GM12878 (cell line): ENCODE results near the gene AP2B1. TPM values are rescaled to one million over a fixed set of nuclear protein-coding genes. Genes with fewer than 3 reads are reported as not detected.

Experiments used
- ATAC-seq: fragments of 200-7000 bp; cut with Tn5 transposase; 3 replicates; pipeline ENCODE4 v1.9.1; 2020; ENCODE audit warnings: mild to moderate bottlenecking, moderate library complexity
- BruUV-seq: library from RNA; stranded (reverse); fragments of 400-500 nt; replicated peaks from 2 replicates; lab custom pipeline; 2021; lab: Mats Ljungman, UMichigan
- CTCF ChIA-PET: fragments of 300-600 bp; sonication (Branson Sonifier 250); formaldehyde crosslinking; extraction: SDS; loops from one replicate; lab custom pipeline; 2021; ENCODE audit warnings: inconsistent platforms; lab: Yijun Ruan, JAX
- POLR2A ChIA-PET: fragments of 350-600 bp; formaldehyde crosslinking; extraction: SDS; loops from one replicate; lab custom pipeline; 2021; ENCODE audit warnings: inconsistent platforms; lab: Charles Lee
- RAD21 ChIA-PET: fragments of 300-600 bp; sonication (Branson Sonifier 250); formaldehyde crosslinking; loops from one replicate; lab custom pipeline; 2023; ENCODE audit warnings: antibody characterized with exemption; ENCODE audit not compliant: unreplicated experiment; lab: Charles Lee
- SMC1A ChIA-PET: fragments of 300-600 bp; sonication (Branson Sonifier 250); formaldehyde crosslinking; loops from one replicate; lab custom pipeline; 2023; ENCODE audit not compliant: unreplicated experiment, uncharacterized antibody; lab: Charles Lee
- DNase-seq: peaks from one replicate; pipeline ENCODE4 v3.0.0-alpha.2; 2011; ENCODE audit warnings: low read depth, low spot score
- FAIRE-seq: peaks from 3 replicates; lab custom pipeline; 2011; peaks lifted over from hg19 to GRCh38; lab: Jason Lieb, UNC
- H2AFZ ChIP-seq: 2 replicates; pipeline ENCODE4 v1.6.0; 2011; ENCODE audit warnings: low read depth, low read length, control low read depth; ENCODE audit not compliant: control insufficient read depth
- H3K27ac ChIP-seq: 2 replicates; pipeline ENCODE4 v1.5.1; 2011; ENCODE audit warnings: control low read depth; ENCODE audit not compliant: control insufficient read depth, insufficient read depth
- H3K27me3 ChIP-seq, 2 experiments: replicated peaks in 1 of 2; 2 replicates each; pipeline versions ENCODE4 v1.6.0 to v1.6.1; 2011; ENCODE audit warnings: low read length in 1 of 2; ENCODE audit not compliant: control insufficient read depth in 2 of 2, insufficient read depth in 2 of 2
- H3K36me3 ChIP-seq, 2 experiments: 2 replicates each; pipeline ENCODE4 v1.5.1; 2011; ENCODE audit warnings: low read length in 1 of 2; ENCODE audit not compliant: control insufficient read depth in 2 of 2, insufficient read depth in 2 of 2
- H3K4me1 ChIP-seq: 2 replicates; pipeline ENCODE4 v1.6.1; 2011; ENCODE audit warnings: mild to moderate bottlenecking, low read length, moderate library complexity, mixed read lengths; ENCODE audit not compliant: control insufficient read depth, insufficient read depth
- H3K4me2 ChIP-seq: 2 replicates; pipeline ENCODE4 v1.6.0; 2011; ENCODE audit warnings: control low read depth; ENCODE audit not compliant: control insufficient read depth, insufficient read depth
- H3K4me3 ChIP-seq: fragments of 200-600 bp; sonication (generic); 2 replicates; pipeline ENCODE4 v1.5.1; 2016
- H3K79me2 ChIP-seq: 2 replicates; pipeline ENCODE4 v1.6.0; 2011; ENCODE audit warnings: low read length; ENCODE audit not compliant: control insufficient read depth, insufficient read depth
- H3K9ac ChIP-seq: 2 replicates; pipeline ENCODE4 v1.8.0; 2011; ENCODE audit warnings: low read length, control low read depth, mixed read lengths; ENCODE audit not compliant: control insufficient read depth, insufficient read depth
- H3K9me3 ChIP-seq: replicated peaks from 3 replicates; pipeline ENCODE4 v1.5.1; 2011; ENCODE audit warnings: mild to moderate bottlenecking, low read length; ENCODE audit not compliant: control insufficient read depth, insufficient read depth
- H4K20me1 ChIP-seq: 2 replicates; pipeline ENCODE4 v1.6.0; 2011; ENCODE audit not compliant: control insufficient read depth, insufficient read depth
- BCL11A ChIP-seq: IDR thresholded peaks from 2 replicates; pipeline ENCODE4 v1.6.1; 2011; ENCODE audit warnings: low read depth, low read length
- EP300 ChIP-seq, 2 experiments: fragments of 150-350 bp in 1 of 2; IDR thresholded peaks; 2 replicates each; pipeline ENCODE4 v1.6.1; 2011 to 2012; ENCODE audit warnings: low read depth in 2 of 2, low read length in 2 of 2, borderline replicate concordance in 1 of 2, improper control_type of control experiment in 1 of 2, inconsistent platforms in 1 of 2; ENCODE audit not compliant: control insufficient read depth in 1 of 2
- KLF5 ChIP-seq: fragments of 450-650 bp; IDR thresholded peaks from 2 replicates; pipeline ENCODE4 v1.6.1; 2014; ENCODE audit warnings: mild to moderate bottlenecking; ENCODE audit not compliant: partially characterized antibody
- LARP7 ChIP-seq: fragments of 450-650 bp; IDR thresholded peaks from 2 replicates; pipeline ENCODE4 v1.6.1; 2017; ENCODE audit warnings: mild to moderate bottlenecking
- NFYA ChIP-seq: IDR thresholded peaks from 2 replicates; pipeline ENCODE4 v1.6.1; 2011; ENCODE audit warnings: low read depth, mild to moderate bottlenecking, low read length, improper control_type of control experiment, borderline replicate concordance
- RELA ChIP-seq: fragments of 450-650 bp; IDR thresholded peaks from 2 replicates; pipeline ENCODE4 v1.8.0; 2014; ENCODE audit warnings: borderline replicate concordance; ENCODE audit not compliant: partially characterized antibody
- RFX5 ChIP-seq: IDR thresholded peaks from 2 replicates; pipeline ENCODE4 v1.6.1; 2011; ENCODE audit warnings: low read depth, low read length, improper control_type of control experiment
- STAT1 ChIP-seq: fragments of 450-650 bp; conservative IDR thresholded peaks from 2 replicates; pipeline ENCODE4 v1.6.1; 2014; ENCODE audit warnings: antibody characterized with exemption, mild to moderate bottlenecking
- SUPT20H ChIP-seq: IDR thresholded peaks from 2 replicates; pipeline ENCODE4 v1.6.1; 2011; ENCODE audit warnings: low read depth, mild to moderate bottlenecking, low read length, moderate library complexity, borderline replicate concordance; ENCODE audit not compliant: control insufficient read depth
- SUZ12 ChIP-seq: fragments of 200-600 bp; sonication (generic); IDR thresholded peaks from one replicate; pipeline ENCODE4 v1.6.1; 2018; ENCODE audit warnings: antibody characterized with exemption, mild to moderate bottlenecking; ENCODE audit not compliant: unreplicated experiment
- ZZZ3 ChIP-seq: IDR thresholded peaks from 2 replicates; pipeline ENCODE4 v1.6.1; 2011; ENCODE audit warnings: low read depth; ENCODE audit not compliant: control insufficient read depth, insufficient read length
- WGBS: methylation state at CpG from one replicate; pipeline ENCODE4 v1.1.6; 2016; ENCODE audit warnings: low lambda C conversion rate; ENCODE audit not compliant: insufficient replicate concordance, insufficient coverage; ENCODE audit errors: missing lambda C conversion rate; 5-methylcytosine and 5-hydroxymethylcytosine counted together
- in situ Hi-C: fragments of 300-500 bp; cut with MboI; formaldehyde crosslinking; loops from 9 replicates; pipeline ENCODE4 v1.14.3; 2018; ENCODE audit warnings: mixed read lengths
- intact Hi-C: fragments of 100-400 bp; cut with micrococcal nuclease; formaldehyde crosslinking; loops from one replicate; pipeline ENCODE4 v1.14.2; 2022; ENCODE audit not compliant: unreplicated experiment
- polyA plus RNA-seq, 11 experiments: library from polyadenylated mRNA; depleted of rRNA in 4 of 11; unstranded in 6 of 11; stranded (reverse) in 5 of 11; fragments of >200 nt; fragmentation: Nextera tagmentation in 4 of 11; fragmentation: Illumina TruSeq in 1 of 11; extraction: Ambion mirVana in 4 of 11; extraction: Trizol in 1 of 11; gene quantifications; 1 replicate in 1 of 11; 2 replicates in 10 of 11; pipeline versions ENCODE4 v1.2.1 to v1.2.3, GENCODE V29; 2011 to 2016; ENCODE audit warnings: inconsistent platforms in 2 of 11, missing spikeins in 2 of 11, low read depth in 1 of 11
- total RNA-seq, 4 experiments: library from RNA; depleted of rRNA in 3 of 4; stranded (reverse); fragments of >200 nt in 3 of 4; fragmentation: Illumina TruSeq in 1 of 4; extraction: Trizol in 1 of 4; gene quantifications; 2 replicates each; pipeline versions ENCODE4 v1.2.1 to v1.2.3, GENCODE V29; 2013 to 2021
- TF ChIP-seq, protein P1 (sequence below): fragments of 450-650 bp; IDR thresholded peaks from 2 replicates; pipeline ENCODE4 v1.6.1; 2014; ENCODE audit warnings: mild to moderate bottlenecking
- TF ChIP-seq, protein P2 (sequence below): fragments of 450-650 bp; formaldehyde crosslinking; IDR thresholded peaks from 2 replicates; pipeline ENCODE4 v1.5.0; 2022; ENCODE audit warnings: mild to moderate bottlenecking, missing genetic modification characterization
- TF ChIP-seq, protein P3 (sequence below): IDR thresholded peaks from 2 replicates; pipeline ENCODE4 v1.6.1; 2012; ENCODE audit warnings: low read length, inconsistent platforms
- TF ChIP-seq, protein P4 (sequence below): fragments of 450-650 bp; IDR thresholded peaks from 2 replicates; pipeline ENCODE4 v1.6.1; 2017; ENCODE audit warnings: mild to moderate bottlenecking, moderate library complexity

The AP2B1 gene
- total and polyA plus RNA-seq, 10 of the 15 experiments (the other 5 are each of a cell fraction or from before 2014, with no cell fraction given), result 18.6 to 112 (median 53.9) TPM

DNA sequence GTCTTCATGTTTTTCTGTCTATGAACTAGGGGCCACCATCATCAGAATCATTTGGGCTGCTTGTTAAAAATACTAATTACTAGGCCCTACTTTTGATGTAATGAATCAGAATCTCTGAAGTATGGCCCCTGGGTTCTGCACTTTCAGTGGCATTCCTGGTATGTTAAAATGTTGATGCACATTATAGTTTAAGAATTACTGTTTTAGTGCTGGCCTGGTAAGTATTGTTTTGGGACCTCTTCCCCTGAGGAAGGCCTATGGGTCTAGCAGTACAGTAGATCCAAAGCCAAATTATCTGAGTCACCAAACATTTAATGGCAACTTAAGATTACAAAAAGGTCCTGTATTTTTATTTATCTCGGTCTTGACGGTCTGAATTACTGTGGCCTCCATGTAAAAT lies 58.8 kb downstream of the AP2B1 start:
- intact Hi-C loops (no loop called here), in situ Hi-C loops (no loop called here)
- H3K27me3 ChIP-seq, result no peaks in the 10 kb centered on the region
- 50% methylated on average over 2 of the region's 2 CpGs for WGBS
- ATAC-seq (no peak), FAIRE-seq (no peak), DNase-seq (no peak)
- H3K27ac ChIP-seq, result no peak overlapping the region
- H3K4me1 ChIP-seq, result no peaks in the 10 kb centered on the region
- no peak overlapping the region for H3K9ac ChIP-seq
- no peak overlapping the region for H3K4me2 ChIP-seq
- H3K4me3 ChIP-seq, result no peak overlapping the region
- CTCF ChIA-PET, result no interaction called here
- H4K20me1 ChIP-seq, result no peaks in the 10 kb centered on the region
- no TSS peak for BruUV-seq
- H3K9me3 ChIP-seq, result no peaks in the 10 kb centered on the region
- SMC1A ChIA-PET, result no interaction called here
- H2AFZ ChIP-seq, result no peak overlapping the region
- peaks cover 7 to 14% of the 10 kb centered on the region in 2 experiments for H3K36me3 ChIP-seq
- POLR2A ChIA-PET, result no interaction called here
- RAD21 ChIA-PET, result no interaction called here
- H3K79me2 ChIP-seq, result no peaks in the 10 kb centered on the region
- TF ChIP-seq STAT1 (no peak), ZZZ3 (no peak), NFYA (no peak), BCL11A (no peak), RELA (no peak), SUPT20H (no peak), SUZ12 (no peak), LARP7 (no peak), KLF5 (no peak), RFX5 (no peak), EP300 (IDR thresholded peaks at IDR 0.05; ENCODE audit: borderline replicate concordance in 1 of 2, control insufficient read depth in 1 of 2, low read depth in 2 of 2, low read length in 2 of 2) (no peak)
- TF ChIP-seq, protein P1, sequence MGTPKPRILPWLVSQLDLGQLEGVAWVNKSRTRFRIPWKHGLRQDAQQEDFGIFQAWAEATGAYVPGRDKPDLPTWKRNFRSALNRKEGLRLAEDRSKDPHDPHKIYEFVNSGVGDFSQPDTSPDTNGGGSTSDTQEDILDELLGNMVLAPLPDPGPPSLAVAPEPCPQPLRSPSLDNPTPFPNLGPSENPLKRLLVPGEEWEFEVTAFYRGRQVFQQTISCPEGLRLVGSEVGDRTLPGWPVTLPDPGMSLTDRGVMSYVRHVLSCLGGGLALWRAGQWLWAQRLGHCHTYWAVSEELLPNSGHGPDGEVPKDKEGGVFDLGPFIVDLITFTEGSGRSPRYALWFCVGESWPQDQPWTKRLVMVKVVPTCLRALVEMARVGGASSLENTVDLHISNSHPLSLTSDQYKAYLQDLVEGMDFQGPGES, result no peak
- TF ChIP-seq, protein P2, sequence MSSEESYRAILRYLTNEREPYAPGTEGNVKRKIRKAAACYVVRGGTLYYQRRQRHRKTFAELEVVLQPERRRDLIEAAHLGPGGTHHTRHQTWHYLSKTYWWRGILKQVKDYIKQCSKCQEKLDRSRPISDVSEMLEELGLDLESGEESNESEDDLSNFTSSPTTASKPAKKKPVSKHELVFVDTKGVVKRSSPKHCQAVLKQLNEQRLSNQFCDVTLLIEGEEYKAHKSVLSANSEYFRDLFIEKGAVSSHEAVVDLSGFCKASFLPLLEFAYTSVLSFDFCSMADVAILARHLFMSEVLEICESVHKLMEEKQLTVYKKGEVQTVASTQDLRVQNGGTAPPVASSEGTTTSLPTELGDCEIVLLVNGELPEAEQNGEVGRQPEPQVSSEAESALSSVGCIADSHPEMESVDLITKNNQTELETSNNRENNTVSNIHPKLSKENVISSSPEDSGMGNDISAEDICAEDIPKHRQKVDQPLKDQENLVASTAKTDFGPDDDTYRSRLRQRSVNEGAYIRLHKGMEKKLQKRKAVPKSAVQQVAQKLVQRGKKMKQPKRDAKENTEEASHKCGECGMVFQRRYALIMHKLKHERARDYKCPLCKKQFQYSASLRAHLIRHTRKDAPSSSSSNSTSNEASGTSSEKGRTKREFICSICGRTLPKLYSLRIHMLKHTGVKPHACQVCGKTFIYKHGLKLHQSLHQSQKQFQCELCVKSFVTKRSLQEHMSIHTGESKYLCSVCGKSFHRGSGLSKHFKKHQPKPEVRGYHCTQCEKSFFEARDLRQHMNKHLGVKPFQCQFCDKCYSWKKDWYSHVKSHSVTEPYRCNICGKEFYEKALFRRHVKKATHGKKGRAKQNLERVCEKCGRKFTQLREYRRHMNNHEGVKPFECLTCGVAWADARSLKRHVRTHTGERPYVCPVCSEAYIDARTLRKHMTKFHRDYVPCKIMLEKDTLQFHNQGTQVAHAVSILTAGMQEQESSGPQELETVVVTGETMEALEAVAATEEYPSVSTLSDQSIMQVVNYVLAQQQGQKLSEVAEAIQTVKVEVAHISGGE (CRISPR knock-in tag), result no peak
- TF ChIP-seq, protein P3, sequence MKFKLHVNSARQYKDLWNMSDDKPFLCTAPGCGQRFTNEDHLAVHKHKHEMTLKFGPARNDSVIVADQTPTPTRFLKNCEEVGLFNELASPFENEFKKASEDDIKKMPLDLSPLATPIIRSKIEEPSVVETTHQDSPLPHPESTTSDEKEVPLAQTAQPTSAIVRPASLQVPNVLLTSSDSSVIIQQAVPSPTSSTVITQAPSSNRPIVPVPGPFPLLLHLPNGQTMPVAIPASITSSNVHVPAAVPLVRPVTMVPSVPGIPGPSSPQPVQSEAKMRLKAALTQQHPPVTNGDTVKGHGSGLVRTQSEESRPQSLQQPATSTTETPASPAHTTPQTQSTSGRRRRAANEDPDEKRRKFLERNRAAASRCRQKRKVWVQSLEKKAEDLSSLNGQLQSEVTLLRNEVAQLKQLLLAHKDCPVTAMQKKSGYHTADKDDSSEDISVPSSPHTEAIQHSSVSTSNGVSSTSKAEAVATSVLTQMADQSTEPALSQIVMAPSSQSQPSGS, result no peak
- TF ChIP-seq, protein P4, sequence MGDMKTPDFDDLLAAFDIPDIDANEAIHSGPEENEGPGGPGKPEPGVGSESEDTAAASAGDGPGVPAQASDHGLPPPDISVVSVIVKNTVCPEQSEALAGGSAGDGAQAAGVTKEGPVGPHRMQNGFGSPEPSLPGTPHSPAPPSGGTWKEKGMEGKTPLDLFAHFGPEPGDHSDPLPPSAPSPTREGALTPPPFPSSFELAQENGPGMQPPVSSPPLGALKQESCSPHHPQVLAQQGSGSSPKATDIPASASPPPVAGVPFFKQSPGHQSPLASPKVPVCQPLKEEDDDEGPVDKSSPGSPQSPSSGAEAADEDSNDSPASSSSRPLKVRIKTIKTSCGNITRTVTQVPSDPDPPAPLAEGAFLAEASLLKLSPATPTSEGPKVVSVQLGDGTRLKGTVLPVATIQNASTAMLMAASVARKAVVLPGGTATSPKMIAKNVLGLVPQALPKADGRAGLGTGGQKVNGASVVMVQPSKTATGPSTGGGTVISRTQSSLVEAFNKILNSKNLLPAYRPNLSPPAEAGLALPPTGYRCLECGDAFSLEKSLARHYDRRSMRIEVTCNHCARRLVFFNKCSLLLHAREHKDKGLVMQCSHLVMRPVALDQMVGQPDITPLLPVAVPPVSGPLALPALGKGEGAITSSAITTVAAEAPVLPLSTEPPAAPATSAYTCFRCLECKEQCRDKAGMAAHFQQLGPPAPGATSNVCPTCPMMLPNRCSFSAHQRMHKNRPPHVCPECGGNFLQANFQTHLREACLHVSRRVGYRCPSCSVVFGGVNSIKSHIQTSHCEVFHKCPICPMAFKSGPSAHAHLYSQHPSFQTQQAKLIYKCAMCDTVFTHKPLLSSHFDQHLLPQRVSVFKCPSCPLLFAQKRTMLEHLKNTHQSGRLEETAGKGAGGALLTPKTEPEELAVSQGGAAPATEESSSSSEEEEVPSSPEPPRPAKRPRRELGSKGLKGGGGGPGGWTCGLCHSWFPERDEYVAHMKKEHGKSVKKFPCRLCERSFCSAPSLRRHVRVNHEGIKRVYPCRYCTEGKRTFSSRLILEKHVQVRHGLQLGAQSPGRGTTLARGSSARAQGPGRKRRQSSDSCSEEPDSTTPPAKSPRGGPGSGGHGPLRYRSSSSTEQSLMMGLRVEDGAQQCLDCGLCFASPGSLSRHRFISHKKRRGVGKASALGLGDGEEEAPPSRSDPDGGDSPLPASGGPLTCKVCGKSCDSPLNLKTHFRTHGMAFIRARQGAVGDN, result no peak
